Stimulated activated naive CD4-positive, alpha-beta T cell (primary cell): ENCODE data around the gene MEDAG.

Experiments used
- DNase-seq, 6 experiments: peaks; one replicate each; lab custom pipeline; 2025; lab: John Stamatoyannopoulos, UW

MEDAG gene

GRCh38 chr13:30872685-30873461 is 33.2 kb upstream of the MEDAG start:
- DNase-seq, result no peak

- DNase-seq, result no peak
Observed at GRCh38 chr13:30873499-30873898, 32.6 kb upstream of the MEDAG start.

GRCh38 chr13:30874111-30874510 is 32.0 kb upstream of the MEDAG start:
- DNase-seq, result no peak

- no peak for DNase-seq
Observed at GRCh38 chr13:30874561-30874960, 31.5 kb upstream of the MEDAG start.

GRCh38 chr13:30877335-30877734 is 28.7 kb upstream of the MEDAG start:
- no peak for DNase-seq

GRCh38 chr13:30880151-30880855 is 25.8 kb upstream of the MEDAG start:
- DNase-seq, result no peak

GRCh38 chr13:30880856-30881155 is 25.3 kb upstream of the MEDAG start:
- no peak for DNase-seq

- no peak for DNase-seq
Observed at GRCh38 chr13:30881191-30881651, 24.9 kb upstream of the MEDAG start.

- DNase-seq, result no peak
Observed at GRCh38 chr13:30882026-30882850, 23.8 kb upstream of the MEDAG start.

GRCh38 chr13:30882996-30883766 is 22.9 kb upstream of the MEDAG start:
- DNase-seq, result no peak

- DNase-seq, result no peak
Observed at GRCh38 chr13:30884543-30884942, 21.5 kb upstream of the MEDAG start.

- no peak for DNase-seq
Observed at GRCh38 chr13:30889196-30889690, 16.8 kb upstream of the MEDAG start.

GRCh38 chr13:30892966-30893365 is 13.1 kb upstream of the MEDAG start:
- DNase-seq, result no peak

GRCh38 chr13:30895773-30896172 is 10.3 kb upstream of the MEDAG start:
- DNase-seq, result no peak

- no peak for DNase-seq
Observed at GRCh38 chr13:30898070-30898469, 8.0 kb upstream of the MEDAG start.

- no peak for DNase-seq
Observed at GRCh38 chr13:30898678-30899241, 7.3 kb upstream of the MEDAG start.

GRCh38 chr13:30900436-30900835 is 5.6 kb upstream of the MEDAG start:
- no peak for DNase-seq

- no peak for DNase-seq
Observed at GRCh38 chr13:30900952-30901749, 4.9 kb upstream of the MEDAG start.

- DNase-seq, result no peak
Observed at GRCh38 chr13:30904043-30904442, 2.0 kb upstream of the MEDAG start.

GRCh38 chr13:30906411-30907051 is 460 bp downstream of the MEDAG start:
- no peak for DNase-seq
